DND-41 (cell line): ENCODE results near the gene ZSWIM8.

Experiments
- CTCF ChIP-seq: IDR thresholded peaks from 2 replicates; pipeline ENCODE4 v1.5.1; 2012; ENCODE audit warnings: borderline replicate concordance, low read length, moderate library complexity, mild to moderate bottlenecking; ENCODE audit not compliant: poor library complexity, severe bottlenecking; ENCODE audit errors: extremely low read depth
- EZH2 ChIP-seq: IDR thresholded peaks from 3 replicates; pipeline ENCODE4 v1.6.1; 2012; ENCODE audit warnings: borderline replicate concordance, low read depth, mild to moderate bottlenecking, moderate library complexity, low read length, inconsistent platforms; ENCODE audit not compliant: severe bottlenecking

DNA sequence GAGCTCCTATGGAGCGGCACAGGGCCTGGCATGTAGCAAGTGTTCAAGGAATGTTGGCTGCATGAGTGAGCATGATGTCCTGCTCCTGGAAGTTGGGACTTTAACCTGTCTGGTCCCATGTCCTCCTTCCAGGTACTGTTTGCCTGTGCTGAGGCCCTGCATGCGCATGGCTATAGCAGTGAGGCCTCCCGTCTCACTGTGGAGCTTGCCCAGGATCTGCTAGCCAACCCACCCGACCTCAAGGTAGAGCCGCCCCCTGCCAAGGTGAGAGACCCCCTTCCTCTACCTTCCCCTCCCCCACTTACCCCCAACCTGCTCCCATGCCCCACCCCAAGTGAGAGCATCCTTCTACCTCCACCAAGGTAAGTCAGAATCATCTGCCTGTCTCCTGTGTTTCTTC is 8.1 kb downstream of the ZSWIM8 start:
- TF ChIP-seq CTCF: no peak
- TF ChIP-seq EZH2: no peak
